AG10803 (cell line): ENCODE measurements around the gene PIK3R1.
"Not testable (repeated sequence)": the region's sequence is repeated elsewhere in the genome, so short reads cannot be mapped to it uniquely, and the experiment has no call there.

Source experiments
- DNase-seq: peaks from one replicate; pipeline ENCODE4 v3.0.0; 2010; ENCODE audit warnings: low read depth
- H3K4me3 ChIP-seq: 2 replicates; pipeline ENCODE4 v1.5.1; 2011; ENCODE audit warnings: mild to moderate bottlenecking, low read length, control low read depth
- TF ChIP-seq, protein P1 (sequence below): conservative IDR thresholded peaks from 2 replicates; pipeline ENCODE4 v1.5.1; 2011; ENCODE audit warnings: mild to moderate bottlenecking, low read length, control low read depth, inconsistent platforms

PIK3R1 gene

DNA sequence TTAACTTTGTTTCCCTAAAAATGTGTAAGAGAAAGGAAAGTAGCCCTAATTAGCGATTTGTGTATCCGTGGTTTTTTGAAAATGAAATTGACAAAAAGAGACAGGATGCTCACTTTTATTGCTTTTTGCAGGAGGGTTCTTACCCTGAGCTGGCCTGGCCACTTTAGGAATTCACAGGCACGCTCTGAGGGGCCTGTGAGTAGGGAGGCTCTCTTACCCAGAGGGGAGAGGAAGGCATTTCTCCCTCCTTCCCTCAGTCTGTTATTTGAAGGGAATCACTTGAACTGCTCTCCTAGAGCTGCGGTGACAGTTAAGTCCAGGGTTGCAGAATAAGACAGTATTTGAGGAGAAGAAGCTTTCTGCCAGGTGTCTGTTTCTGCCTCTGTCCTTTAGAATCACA lies 16.7 kb downstream of the PIK3R1 start:
- H3K4me3 ChIP-seq: no peak overlapping the region
- TF ChIP-seq, protein P1, sequence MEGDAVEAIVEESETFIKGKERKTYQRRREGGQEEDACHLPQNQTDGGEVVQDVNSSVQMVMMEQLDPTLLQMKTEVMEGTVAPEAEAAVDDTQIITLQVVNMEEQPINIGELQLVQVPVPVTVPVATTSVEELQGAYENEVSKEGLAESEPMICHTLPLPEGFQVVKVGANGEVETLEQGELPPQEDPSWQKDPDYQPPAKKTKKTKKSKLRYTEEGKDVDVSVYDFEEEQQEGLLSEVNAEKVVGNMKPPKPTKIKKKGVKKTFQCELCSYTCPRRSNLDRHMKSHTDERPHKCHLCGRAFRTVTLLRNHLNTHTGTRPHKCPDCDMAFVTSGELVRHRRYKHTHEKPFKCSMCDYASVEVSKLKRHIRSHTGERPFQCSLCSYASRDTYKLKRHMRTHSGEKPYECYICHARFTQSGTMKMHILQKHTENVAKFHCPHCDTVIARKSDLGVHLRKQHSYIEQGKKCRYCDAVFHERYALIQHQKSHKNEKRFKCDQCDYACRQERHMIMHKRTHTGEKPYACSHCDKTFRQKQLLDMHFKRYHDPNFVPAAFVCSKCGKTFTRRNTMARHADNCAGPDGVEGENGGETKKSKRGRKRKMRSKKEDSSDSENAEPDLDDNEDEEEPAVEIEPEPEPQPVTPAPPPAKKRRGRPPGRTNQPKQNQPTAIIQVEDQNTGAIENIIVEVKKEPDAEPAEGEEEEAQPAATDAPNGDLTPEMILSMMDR: no peak
- DNase-seq: no peak

DNA sequence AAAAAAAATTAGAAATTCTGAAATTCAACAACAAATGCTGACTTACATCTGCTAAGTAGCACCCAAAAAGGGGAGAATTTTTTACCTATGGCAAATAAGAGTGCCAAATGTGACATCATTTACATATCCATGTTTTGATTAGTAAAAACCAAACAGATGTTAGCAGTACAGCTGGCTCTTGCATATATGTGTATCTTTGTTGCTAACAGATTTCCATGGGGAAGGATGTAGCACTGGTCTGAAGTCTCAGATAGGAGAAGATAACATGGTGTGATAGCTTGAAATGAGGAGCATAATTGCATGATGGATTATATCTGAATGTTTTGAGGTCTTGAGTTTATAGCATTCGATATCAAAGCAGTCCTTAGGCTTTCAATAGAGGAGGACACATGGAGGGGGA lies 17.5 kb downstream of the PIK3R1 start:
- no peak overlapping the region for H3K4me3 ChIP-seq
- TF ChIP-seq, protein P1: no peak
- DNase-seq: no peak

DNA sequence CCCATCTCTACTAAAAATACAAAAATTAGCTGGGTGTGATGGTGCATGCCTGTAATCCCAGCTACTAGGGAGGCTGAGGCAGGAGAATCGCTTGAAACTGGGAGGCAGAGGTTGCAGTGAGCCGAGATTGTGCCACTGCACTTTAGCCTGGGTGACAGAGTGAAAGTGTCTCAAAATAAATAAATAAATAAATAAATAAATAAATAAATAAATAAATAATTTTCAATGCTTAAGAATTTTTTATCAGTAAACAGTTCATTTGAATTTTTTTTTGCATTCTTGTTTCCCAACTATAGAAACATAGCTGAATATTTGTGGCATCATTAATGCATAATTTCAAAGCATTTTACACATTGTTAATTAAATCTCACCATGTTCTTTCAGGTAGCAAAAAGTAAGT lies 19.7 kb downstream of the PIK3R1 start:
- DNase-seq, H3K4me3 ChIP-seq: not testable (repeated sequence)

DNA sequence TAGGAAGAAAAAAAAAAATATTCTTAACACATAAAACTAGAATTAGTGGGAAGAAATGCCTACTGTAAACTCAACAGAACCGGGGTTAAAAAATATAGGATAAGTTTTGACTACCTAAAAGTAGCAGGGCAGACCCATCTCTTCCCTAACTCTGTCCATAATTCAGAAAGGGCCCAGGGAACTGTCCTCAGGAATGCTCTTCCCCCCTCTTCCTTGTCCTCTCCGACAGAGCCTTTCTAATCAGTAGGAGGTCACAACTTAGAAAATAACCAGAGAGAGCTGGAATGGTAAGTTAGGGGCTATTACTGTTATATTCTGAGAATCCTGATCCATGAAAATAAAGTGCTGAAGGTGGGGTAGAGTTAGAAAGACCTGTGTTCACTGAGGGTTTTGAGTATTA lies 22.2 kb downstream of the PIK3R1 start:
- TF ChIP-seq, protein P1: no peak
- no peak for DNase-seq
- H3K4me3 ChIP-seq: no peak overlapping the region

DNA sequence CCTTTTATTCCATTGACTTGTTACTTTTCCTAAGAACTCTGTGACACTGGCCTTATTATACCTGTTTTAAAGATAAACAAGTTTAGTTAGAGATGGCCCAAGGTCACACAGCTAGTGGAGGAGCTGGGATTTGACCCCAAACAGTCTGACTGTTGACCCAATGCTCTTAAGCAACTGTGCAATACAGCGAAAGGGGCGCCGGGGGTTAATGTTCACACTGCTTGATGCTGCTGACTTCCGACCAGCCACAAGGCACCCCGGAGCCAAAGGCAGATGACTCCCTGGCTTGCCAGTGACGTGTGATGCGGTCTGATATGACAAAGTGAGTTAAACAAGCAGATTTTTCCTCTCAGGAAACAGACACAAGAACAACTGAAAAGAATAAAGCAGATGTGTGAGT lies 23.9 kb downstream of the PIK3R1 start:
- peak; percentile 91 for DNase-seq
- H3K4me3 ChIP-seq: no peak overlapping the region

DNA sequence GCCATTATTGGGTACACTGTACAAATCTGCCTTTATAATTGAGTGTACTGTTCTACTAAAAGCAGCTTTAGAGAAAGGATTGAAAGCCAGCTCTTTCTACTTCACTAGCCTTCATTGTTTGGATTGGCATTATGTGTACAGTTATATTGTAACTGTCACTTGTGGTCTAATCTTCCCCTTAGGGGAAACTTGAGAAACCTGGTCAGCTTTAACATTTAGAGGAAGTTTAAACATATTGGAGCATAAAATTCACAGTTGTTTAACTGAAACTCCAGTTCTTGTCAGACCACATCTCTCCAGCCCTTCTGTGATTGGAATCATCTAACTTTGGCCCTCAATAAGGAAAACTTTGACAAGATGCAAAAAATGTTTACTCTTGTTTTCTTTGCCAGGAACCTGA lies 24.6 kb downstream of the PIK3R1 start:
- DNase-seq: no peak
- no peak overlapping the region for H3K4me3 ChIP-seq
- TF ChIP-seq, protein P1: no peak

More for the DNA sequence above, 23.9 kb downstream of the PIK3R1 start:
- TF ChIP-seq, protein P1: no peak

DNA sequence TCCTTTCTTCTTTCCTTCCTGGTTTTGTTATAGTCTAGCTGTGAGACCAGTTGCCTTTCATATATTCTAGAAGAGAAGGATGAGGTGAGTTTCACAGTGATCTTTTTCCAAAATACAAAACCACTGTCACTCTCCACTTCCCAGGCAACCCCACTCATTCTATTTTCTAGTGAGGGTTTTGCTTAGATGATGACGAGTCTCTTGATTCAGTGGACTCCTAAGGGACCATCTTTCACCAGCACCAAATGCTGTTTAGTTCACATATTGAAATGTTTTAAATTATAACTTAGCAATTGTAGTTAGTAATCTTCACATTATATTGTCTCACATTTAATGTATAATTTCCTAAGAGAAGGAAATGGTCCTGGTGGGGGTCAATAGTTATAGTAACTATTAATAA lies 25.2 kb downstream of the PIK3R1 start:
- no peak for DNase-seq
- H3K4me3 ChIP-seq: no peak overlapping the region
- TF ChIP-seq, protein P1: no peak

DNA sequence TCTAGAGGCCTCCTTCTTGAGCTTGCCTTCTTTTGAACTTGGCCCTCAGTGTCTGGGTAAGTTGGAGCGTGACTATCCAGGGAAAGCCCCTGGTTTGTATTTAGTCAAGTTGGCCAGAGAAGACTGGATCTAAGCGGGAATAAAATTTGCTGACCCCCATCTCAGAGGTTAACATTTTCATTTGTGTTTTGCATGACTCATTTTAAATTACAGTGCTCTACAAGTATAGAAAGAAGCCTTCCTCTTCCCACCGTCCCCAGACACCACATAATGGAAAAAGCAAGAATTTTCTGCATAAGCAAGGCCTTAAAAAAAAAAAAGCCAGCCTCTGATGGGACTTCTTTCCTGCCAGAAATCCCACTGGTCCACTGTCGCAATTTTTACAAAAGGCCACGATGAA lies 27.2 kb downstream of the PIK3R1 start:
- DNase-seq: peak; percentile 16
- H3K4me3 ChIP-seq: no peak overlapping the region
- TF ChIP-seq, protein P1: no peak
